Kidney glomerular epithelial cell (primary cell): ENCODE results near the gene LIPN.

Experiments
- DNase-seq: peaks from one replicate; lab custom pipeline; 2025; lab: John Stamatoyannopoulos, UW

LIPN gene

DNA sequence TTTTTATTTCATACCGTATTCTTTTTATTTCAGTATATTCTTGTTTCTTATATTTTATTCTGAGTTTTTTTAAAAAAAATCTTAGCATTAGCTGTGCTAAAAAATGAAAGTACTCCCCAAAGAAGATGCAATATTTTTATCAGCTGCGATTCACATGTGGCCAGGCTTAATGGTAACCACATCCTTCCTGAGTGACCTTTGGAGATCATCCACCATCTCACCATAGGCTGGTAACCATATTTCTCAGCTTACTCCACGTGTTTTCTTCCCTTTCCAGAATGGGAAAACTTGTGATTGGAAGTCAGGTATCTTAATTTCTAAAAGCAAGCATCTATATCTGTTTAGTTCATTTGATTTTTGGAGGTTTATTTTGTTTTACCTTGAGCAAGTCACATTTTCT, 23.9 kb downstream of the LIPN start:
- DNase-seq, result no peak

DNA sequence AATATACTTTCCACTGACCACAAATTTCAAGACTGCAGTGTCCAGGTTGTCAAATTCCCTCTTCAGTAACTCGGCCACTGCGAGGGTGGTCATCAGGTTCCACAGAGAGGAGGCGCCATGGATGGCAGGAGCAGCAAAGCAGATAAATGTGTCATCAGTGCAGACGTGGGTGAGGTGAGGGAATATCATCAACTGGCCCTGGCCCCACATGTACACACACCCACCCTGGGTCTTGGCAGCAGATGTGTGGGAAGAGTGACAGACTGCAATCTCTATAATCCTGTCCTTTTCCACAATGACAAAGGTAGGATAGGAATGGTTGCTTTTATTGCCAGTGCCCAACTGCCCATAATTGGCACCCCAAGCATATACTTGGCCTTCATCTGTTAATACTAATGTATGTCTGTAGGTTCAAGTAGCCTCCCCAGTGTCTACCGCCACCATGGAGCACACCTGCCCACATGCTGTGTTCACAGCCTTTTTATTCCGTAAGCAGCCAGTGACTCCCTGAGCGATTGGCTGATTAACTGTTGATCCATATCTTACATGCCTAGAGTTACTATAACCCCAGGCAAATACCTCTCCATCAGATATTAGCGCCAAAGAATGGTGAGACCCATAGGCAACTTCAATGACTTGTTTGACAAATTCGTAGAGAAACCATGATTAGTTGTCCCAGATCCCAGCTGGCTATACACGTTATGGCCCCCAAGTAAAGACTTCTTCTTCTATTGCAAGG, 26.4 kb downstream of the LIPN start:
- no peak for DNase-seq

DNA sequence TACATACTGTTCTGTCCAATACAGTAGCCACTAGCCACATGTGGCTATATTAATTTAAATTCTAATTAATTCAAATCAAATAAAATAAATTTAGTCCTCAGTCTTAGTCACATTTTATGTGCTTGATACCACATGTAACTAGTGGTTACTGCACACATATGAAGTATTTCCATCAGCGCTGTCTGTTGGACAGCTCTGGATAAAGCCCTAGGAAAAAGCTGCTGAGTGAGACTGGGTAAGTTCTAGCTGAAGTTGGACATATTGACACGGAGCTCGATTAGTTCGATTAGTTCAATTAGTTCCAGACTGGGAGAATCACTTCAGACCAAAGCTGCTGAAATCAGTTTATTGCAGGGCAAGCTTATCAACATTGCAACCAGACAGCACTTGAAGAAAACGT, 27.6 kb downstream of the LIPN start:
- no peak for DNase-seq

DNA sequence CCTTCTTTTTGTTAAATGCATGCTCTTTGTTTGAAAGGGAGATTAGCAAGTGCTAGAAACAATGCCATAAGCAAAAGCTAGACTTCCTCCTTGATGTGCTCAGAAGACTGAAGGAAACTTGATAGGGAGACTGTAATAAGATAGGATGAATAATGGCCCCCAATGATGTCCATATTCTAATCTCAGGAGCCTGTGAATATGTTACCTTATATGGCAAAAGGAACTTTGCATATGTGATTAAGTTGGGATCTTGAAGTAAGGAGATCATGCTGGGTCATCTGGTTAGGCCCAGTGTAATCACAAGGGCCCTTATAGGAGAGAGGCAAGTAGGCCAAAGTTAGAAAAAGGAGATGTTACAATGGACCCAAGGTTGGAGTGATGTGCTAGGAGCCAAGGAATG, 29.1 kb downstream of the LIPN start:
- no peak for DNase-seq

DNA sequence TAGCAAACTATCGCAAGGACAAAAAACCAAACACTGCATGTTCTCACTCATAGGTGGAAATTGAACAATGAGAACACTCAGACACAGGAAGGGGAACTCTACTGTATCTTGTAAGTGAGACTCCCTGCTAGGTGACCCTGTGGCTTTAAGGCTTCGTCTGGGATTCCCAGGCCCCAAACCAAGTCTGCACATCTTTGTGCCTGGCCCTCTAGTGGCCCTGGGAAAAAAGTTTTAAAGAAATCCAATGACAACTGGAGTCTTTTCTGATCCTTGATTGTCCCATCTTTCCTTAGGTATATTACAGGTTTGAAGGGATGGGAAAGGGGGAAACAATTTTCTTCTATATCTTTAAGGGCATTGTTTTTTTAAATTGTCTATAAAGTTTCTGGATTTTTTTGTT, 32.1 kb downstream of the LIPN start:
- DNase-seq, result peak; percentile 26

DNA sequence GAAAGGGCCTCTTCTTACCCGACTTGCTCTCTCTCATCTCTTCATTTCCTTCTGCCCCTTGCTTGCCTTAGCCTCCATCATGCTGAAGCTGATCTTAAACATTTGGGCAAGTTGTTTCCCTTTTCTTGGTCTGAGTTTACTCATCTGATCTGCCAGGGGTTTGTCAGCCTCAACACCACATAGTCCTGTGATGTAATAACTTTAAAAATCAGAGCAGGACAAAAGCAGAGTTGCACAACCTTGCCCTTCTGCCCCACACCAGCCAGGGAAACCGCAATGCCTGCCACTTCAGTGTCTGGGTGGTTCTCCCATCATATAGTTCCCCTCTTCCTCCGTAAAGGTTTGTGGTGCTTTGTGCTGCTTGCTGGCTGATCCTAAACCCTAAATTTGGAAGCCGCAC, 32.8 kb downstream of the LIPN start:
- DNase-seq, result no peak

DNA sequence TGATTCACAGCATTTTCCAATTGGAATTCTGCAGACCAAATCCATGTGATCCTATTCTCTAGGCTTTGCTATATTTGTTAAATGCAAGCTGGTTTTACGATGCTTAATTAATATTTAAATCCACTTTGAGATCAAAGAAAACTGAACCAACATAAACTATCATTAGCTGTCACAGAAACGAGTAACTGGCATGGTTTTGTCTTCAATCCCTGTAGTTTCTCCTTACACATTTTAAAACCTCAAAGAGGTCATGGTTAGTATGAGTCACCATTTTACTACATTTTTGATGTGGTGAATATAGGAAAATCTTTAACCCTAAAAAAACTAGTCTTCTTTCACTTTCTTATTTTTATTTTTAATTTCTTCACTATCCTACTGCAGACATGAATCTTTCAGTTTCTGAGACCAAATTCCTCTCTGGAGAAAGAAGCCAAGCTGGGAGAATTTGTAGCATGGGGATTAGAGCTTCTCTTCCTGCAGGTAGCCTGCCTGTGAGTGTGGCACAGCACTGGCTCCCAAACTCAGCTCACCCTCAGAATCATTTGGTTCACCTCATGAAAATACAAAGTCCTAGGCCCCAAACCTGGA, 34.0 kb downstream of the LIPN start:
- no peak for DNase-seq

DNA sequence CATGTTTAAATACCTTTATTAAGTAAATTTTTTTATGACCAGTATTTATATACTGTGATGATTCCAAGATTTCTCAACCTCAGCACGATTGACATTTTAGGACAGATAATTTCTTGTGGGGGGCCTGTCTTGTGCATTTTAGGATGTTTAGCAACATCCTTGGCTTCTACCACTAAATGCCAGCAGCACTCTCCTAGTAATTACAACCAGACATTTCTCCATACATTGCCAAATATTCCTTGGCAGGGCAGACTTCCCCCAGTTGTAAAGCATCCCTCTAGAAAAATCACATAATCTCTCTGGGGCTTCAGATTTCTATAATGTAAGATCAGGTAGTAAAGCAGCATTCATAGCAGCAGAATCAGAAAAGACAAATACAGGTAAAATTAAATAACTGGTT, 34.9 kb downstream of the LIPN start:
- DNase-seq, result no peak

DNA sequence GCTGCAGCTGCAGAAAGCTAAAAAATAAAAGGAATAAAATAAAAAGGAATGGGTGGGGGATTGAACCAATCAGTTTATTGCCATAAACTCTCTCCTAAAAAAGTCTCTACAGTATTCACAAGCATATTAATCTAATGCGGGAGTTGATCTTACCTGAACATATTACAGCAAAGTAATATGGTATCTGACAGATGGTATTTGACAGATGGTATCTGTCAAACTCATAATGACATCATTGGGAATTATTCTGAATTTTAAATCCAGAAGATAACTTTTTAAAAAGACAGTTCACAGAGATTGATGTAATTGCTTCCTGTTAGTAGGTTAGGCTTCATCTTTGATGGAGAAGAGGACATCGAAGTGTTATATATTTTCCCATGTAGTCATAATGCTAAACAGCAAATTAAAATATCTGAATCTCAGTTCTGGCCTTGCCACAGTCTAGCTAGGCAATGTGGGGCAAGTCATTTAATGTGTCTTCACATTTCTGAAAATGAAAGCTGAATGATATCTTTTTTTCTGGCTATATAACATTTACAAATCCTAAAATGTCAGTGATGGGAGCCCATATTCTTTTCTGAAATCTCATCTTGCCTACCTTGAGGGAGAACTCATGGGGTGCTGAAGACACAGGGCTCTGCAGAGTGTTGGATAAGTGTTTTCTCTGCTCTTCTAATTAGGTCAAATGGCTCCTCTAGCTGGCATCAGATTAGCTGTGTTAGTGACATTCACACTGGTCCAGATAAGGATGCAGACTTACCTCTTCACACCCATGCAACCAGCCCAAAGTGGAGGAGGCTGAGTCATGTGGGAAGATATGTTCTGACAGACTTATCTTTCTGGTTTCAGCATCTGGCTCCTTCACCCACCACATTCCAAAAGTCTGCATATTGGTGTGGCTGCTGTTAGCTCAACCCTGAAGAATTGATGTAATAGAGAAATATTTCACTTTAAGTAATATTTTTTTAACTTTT, 40.6 kb downstream of the LIPN start:
- peak; percentile 1 for DNase-seq

DNA sequence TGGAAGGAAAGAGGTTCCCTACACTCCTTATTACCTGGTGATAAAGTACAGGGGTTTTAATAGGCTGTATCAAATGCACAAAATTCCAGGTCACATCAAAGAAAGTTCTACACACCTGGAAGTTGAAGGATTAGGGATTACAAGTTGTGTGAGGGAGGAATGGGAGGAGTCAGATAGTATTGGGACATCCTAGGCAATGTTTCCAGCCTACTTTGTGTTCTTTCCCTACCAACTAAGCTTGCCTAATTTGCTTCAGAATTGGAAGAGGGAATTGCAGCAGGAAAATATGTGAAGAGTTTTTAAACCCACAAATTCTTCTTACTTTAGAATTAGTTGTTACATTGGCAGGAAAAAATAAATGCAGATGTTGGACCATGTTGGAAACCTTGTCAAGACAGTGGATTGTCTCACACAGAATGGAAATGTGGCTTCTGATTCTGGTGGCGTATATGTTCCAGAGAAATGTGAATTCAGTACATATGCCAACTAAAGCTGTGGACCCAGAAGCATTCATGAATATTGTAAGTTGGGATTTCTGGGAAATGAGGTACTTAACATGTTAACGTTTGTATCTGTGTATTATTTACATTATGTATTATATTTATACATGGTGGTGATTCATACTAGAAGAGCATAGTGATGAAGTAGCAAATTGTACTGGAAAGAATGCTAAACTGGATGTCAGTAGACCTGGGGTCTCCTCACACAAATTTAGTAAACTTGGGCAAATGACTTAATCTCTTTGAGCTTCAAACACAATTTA, 42.9 kb downstream of the LIPN start, which contains the start of gene LIPM:
Gene LIPM, plus strand, starts transcription at position 208 of the 763 bp plus-strand sequence. Its CDS starts 167 bp downstream, at position 375.
- no peak for DNase-seq

DNA sequence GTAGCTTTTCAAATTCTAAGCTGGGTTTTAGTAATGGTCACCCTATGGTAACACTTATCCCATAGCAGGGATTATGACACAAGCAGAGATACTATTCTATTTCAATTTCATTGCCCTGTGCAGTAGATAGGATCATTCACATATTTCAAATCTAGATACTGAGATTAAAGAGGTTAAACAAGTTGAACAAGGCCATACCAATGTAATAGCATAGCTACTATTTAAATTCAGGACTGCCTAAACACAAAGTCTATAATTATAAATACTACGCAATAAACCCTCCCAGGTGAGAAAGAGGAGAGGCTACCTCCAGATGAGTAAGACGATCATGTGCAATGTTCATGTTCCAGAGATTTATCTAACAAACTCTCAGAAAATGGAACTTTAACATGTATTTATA, 43.8 kb downstream of the LIPN start:
- DNase-seq, result no peak

DNA sequence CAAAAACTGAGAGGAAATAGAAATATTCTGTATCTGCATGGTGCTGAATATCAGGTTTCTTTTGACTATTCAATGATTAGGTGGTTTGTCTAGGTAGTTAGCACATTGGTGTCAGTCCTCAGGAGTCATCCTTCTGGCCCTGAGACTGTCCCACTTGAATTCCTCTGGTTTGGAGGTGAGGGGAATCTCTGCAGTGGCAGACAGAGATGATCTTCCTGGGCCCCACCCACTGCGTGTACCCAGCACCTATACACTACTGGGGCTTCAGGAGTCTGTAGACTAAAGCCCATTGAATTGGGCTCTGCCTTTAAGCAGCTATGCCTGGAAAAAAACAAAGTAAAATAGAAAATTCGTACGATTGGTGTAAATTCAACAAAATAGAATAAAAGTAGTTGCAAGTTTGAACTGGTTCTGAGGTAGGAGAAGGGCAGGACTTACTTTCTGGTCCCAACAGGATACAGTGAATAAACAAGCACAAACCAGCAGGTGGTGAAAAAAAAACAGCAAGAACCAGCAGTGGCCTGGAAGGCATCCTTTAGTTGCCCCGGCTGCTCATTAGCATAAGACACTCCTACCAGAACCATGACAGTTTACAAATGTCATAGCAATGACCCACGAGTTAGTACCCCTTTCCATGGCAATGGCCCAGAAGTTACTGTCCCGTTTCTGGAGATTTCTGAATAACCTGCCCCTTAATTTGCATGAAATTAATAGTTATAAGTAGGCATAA, 44.4 kb downstream of the LIPN start:
- no peak for DNase-seq

DNA sequence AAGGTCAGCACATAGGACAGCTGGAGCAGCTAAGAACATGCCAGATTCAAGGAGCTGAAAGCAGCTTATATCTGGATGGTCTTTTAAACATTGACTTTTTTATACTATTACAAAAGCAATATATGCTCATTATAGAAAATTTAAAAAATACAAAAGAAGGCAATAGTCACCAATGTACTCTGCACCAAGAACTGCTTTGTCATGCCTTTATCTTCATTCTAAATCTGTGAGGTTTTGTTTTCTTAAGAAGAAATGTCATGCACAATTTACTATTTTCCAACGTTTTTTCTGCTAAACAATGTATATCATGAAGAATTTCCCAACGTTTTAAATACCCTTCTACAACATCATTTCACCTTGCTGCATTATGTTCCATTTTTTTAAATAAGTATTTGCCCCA, 45.5 kb downstream of the LIPN start:
- no peak for DNase-seq

DNA sequence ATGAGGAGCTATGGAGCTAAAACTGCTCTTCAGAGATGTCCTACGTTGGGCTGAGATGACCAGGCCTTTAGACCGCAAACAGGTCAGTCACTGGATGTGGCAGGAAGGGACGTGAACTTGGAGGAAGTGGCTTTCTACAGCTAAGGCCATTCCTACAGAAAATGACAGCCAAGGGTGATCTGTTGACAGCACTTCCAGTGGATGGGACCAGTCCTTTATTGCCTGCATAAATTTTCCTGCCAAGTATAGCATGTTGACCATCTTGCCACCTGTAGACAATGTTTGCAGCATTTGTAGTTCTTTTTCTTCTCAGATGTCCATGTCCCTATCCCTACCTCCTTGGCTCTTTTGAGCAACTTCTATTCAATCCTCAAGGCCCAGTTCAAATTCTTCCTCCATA, 46.1 kb downstream of the LIPN start:
- no peak for DNase-seq

DNA sequence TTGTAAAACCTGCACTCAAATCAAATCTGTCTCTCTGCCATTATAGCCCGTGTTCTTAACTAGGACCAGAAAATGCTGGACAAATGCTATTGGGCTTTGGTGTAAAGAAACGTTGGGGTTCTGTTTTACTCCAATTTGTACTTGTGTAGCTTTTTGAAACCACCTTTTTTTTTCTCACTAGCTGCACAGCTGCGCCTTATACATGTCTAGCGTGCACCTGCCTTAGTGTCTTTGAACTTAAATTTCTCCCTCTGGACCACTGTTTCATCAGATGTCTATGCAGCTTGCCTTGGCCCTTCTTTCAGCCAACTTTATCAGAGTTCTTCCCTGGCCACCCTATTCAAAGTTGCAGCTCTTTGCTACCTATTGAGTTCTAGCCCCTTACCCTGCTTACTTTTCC, 49.8 kb downstream of the LIPN start:
- no peak for DNase-seq

DNA sequence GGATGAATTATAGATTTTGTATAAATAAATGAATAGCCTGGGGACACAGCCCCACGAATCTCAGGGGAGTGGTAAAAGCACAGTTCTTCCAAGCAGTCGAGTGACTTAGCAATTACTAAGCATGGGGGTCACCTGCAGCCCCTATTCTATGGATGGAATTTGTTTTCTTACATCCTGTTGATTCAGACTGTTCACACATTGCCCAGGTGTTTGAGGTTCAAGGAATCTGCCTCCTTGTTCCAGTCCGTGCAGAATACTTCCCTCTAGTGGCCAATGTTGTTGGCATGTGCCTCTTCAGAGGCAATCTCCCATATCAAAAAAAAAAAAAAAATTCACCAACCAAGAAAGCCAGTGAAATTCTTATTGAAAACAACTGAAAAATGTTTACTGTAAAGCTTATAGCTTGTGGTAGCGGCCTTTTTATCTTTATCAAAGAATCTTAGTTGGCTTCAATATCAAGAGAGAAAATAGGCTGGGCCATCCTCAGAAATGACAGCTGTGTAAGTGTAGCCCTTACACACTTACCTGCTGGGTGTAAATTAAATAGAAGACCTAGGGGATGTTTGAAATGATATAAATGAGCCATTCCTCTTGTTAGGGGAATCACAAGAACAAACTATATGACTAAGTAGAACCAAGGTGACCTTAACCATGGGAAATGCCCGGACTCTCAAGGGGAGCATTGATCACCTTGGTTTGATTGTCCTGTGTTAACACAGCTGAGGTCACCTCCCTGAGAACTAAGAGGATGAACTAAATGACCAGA, 50.6 kb downstream of the LIPN start:
- peak; percentile 57 for DNase-seq

DNA sequence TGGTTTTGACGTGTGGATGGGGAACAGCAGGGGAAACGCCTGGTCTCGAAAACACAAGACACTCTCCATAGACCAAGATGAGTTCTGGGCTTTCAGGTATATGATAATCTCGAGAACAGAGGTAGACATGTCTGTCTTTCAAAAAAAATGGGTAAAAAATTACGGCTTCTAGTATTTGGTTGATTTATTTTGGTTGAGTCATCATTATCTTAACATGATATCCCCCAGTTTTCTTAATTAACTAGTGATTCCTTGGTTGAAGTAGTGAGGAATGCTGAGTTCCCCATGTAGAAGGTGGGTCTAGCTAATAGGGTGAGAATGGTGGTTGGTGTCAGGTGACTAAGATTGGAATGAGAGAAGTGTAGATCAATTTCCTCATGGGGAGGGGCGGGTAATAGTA, 53.4 kb downstream of the LIPN start:
- DNase-seq, result no peak

DNA sequence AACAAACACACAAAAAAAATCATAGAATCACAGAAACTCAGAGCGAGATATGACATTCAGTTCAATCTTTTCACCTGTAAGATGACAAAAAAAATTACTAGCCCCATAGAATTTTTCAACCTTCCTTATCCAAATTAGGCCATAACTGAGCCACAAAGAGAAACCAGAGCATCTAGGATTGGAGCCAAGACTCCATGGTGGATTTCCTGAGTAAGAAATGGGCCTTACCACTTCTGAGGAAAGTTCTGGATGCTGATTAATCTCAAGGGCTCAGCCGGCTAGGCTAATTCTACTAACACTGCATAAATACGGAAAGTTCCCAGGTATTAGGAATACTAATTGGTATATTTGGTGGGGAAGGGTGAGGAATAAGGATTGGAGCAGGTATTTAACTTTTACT, 59.5 kb downstream of the LIPN start:
- no peak for DNase-seq

DNA sequence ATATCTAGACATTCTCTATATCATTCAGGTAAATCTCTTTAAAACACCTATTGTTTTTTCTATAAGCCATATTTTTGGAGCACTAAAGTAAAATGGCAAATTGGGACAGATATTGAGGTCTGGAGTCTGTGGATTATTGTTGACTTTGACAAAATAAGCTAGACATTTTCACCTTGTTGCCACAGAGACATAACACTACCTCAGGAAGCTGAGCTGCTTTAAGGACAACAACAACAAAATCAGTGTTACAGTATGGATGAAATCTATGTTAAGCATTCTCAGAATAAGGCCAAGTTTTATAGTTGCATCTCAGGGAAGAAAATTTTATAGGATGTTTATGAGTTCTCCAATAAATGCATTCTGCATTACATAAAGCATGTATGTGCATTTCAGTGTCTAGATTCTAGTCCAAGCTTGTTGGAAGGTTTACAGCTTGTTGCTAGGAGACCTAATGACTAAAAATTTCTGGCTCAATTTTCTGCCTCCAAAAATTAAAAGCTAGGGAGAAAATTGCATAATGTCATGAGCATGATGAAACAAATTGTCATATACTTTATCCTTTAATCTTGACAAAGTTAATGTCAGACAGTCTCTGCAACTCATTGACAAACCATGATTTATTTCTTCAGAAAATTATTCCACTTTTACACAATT, 61.1 kb downstream of the LIPN start:
- DNase-seq, result no peak

DNA sequence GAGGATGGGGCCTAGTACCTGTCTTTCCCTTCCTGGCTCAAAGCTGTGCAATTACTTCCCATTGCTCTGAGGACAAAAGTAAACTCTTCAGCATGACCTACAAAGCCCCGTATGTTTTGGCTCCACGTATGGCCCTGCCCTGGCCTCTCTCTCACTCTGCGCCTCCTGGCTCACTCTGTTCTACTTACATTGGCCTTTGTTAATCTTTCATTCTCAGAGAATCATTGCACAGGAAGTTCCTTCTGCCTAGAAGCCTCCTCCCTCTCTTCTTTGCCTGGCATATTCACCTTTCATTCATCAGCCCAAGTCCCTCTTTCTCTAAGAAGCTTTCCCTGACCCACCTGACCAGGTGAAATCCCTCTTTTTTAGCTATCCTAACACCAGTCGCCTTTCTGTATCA, 66.6 kb downstream of the LIPN start:
- DNase-seq, result no peak
